ENCODE measurements around the gene NELL2. TPM values are rescaled to one million over a fixed set of nuclear protein-coding genes. Genes with fewer than 3 reads are reported as not detected.

Gene NELL2
- total and polyA plus RNA-seq, 11 donors: 0.04 to 1.8 (median 0.77) TPM; not detected in 3

GRCh38 chr12:44544018-44544417 lies 332.1 kb downstream of the NELL2 start:
- H3K4me3 ChIP-seq: no peak overlapping the region
- H3K36me3 ChIP-seq: no peaks in the 10 kb centered on the region
- ATAC-seq (no peak), DNase-seq (no peak)
- no peak for TF ChIP-seq CTCF (IDR thresholded peaks at IDR 0.05)
- TF ChIP-seq POLR2A (IDR thresholded peaks at IDR 0.05): no peak
- WGBS, 4 donors: 85 to 95% (median 91%) methylated on average over 3 of the region's 3 CpGs
- H3K27ac ChIP-seq: no peak overlapping the region
- H3K27me3 ChIP-seq: no peaks in the 10 kb centered on the region
- no peaks in the 10 kb centered on the region for H3K4me1 ChIP-seq
- no peaks in the 10 kb centered on the region for H3K9me3 ChIP-seq
- intact Hi-C loops (cut with DNase I): no loop called here

GRCh38 chr12:44542716-44543115 lies 333.4 kb downstream of the NELL2 start:
- no peaks in the 10 kb centered on the region for H3K27me3 ChIP-seq
- DNase-seq (no peak), ATAC-seq (no peak)
- TF ChIP-seq POLR2A (IDR thresholded peaks at IDR 0.05) (no peak), CTCF (IDR thresholded peaks at IDR 0.05) (no peak)
- WGBS, 4 donors: 50 to 61% (median 61%) methylated on average over 1 of the region's 1 CpG
- no peaks in the 10 kb centered on the region for H3K4me1 ChIP-seq
- H3K27ac ChIP-seq: no peak overlapping the region
- H3K9me3 ChIP-seq: no peaks in the 10 kb centered on the region
- no peak overlapping the region for H3K4me3 ChIP-seq
- intact Hi-C loops (cut with DNase I): no loop called here
- no peaks in the 10 kb centered on the region for H3K36me3 ChIP-seq

- H3K9me3 ChIP-seq: no peaks in the 10 kb centered on the region
- no peak overlapping the region for H3K4me3 ChIP-seq
- no peak for TF ChIP-seq CTCF (IDR thresholded peaks at IDR 0.05)
- no peaks in the 10 kb centered on the region for H3K4me1 ChIP-seq
- H3K36me3 ChIP-seq: no peaks in the 10 kb centered on the region
- intact Hi-C loops (cut with DNase I): no loop called here
- DNase-seq (no peak), ATAC-seq (no peak)
- H3K27me3 ChIP-seq: peaks cover 0 to 4% (median 0%) of the 10 kb centered on the region in 9 donors
- H3K27ac ChIP-seq: no peak overlapping the region
Measured at GRCh38 chr12:44537354-44537753, 338.8 kb downstream of the NELL2 start.

GRCh38 chr12:44532940-44533339 lies 343.2 kb downstream of the NELL2 start:
- H3K27me3 ChIP-seq: peaks cover 0 to 4% (median 0%) of the 10 kb centered on the region in 9 donors
- no peak overlapping the region for H3K4me3 ChIP-seq
- ATAC-seq (no peak), DNase-seq (no peak)
- H3K9me3 ChIP-seq: no peaks in the 10 kb centered on the region
- intact Hi-C loops (cut with DNase I): no loop called here
- no peaks in the 10 kb centered on the region for H3K36me3 ChIP-seq
- TF ChIP-seq CTCF (IDR thresholded peaks at IDR 0.05) (no peak), POLR2A (IDR thresholded peaks at IDR 0.05) (no peak)
- H3K27ac ChIP-seq: no peak overlapping the region
- H3K4me1 ChIP-seq: no peaks in the 10 kb centered on the region
- 55 to 78% (median 60%) methylated on average over 1 of the region's 1 CpG for WGBS, 4 donors
